Stimulated activated CD8-positive, alpha-beta memory T cell treated with anti-CD3 and anti-CD28 coated beads, Interleukin-2, amount 100 ng/mL, for 48 hours (primary cell): ENCODE results near the gene SLC35E2B.
"Not testable (repeated sequence)": the region's sequence is repeated elsewhere in the genome, so short reads cannot be mapped to it uniquely, and the experiment has no call there.

Experiments
- DNase-seq, 2 donors: peaks; one replicate each; pipeline ENCODE4 v3.0.0-alpha.2; 2020; ENCODE audit warnings: low read depth in 2 of 2

Gene SLC35E2B

GRCh38 chr1:1692714-1693647 lies at the start of gene SLC35E2B:
SLC35E2B (minus strand) TSS chr1:1692795; CDS start chr1:1676699, 16,096 bp downstream.
- peak; percentile 87 to 91 for DNase-seq

- not testable (repeated sequence) for DNase-seq
Measured at GRCh38 chr1:1741013-1741412, 48.4 kb upstream of the SLC35E2B start.

- not testable (repeated sequence) for DNase-seq
Measured at GRCh38 chr1:1738799-1739337, 46.3 kb upstream of the SLC35E2B start.

- DNase-seq = not testable (repeated sequence)
Measured at GRCh38 chr1:1737675-1738590, 45.3 kb upstream of the SLC35E2B start.

GRCh38 chr1:1732381-1732780 lies 39.8 kb upstream of the SLC35E2B start:
- no peak for DNase-seq

- no peak for DNase-seq
Measured at GRCh38 chr1:1730870-1731269, 38.3 kb upstream of the SLC35E2B start.

GRCh38 chr1:1730230-1730629 lies 37.6 kb upstream of the SLC35E2B start:
- DNase-seq = not testable (repeated sequence)

- DNase-seq = not testable (repeated sequence)
Measured at GRCh38 chr1:1729116-1729816, 36.7 kb upstream of the SLC35E2B start.

- DNase-seq = not testable (repeated sequence)
Measured at GRCh38 chr1:1728308-1729005, 35.9 kb upstream of the SLC35E2B start.

- DNase-seq = not testable (repeated sequence)
Measured at GRCh38 chr1:1727131-1727651, 34.6 kb upstream of the SLC35E2B start.

GRCh38 chr1:1726088-1726487 lies 33.5 kb upstream of the SLC35E2B start:
- DNase-seq = not testable (repeated sequence)

- peak; percentile 94 to 98 for DNase-seq
Measured at GRCh38 chr1:1724035-1724864, 31.7 kb upstream of the SLC35E2B start, which contains the start of gene CDK11A. CDK11A (minus strand) TSS chr1:1724357; CDS start chr1:1722818, 1,539 bp downstream.

- no peak for DNase-seq
Measured at GRCh38 chr1:1721201-1721600, 28.6 kb upstream of the SLC35E2B start.

- not testable (repeated sequence) for DNase-seq
Measured at GRCh38 chr1:1715109-1715883, 22.7 kb upstream of the SLC35E2B start.

GRCh38 chr1:1707897-1708296 lies 15.3 kb upstream of the SLC35E2B start:
- DNase-seq = not testable (repeated sequence)

GRCh38 chr1:1707241-1707640 lies 14.6 kb upstream of the SLC35E2B start:
- not testable (repeated sequence) for DNase-seq

- DNase-seq = not testable (repeated sequence)
Measured at GRCh38 chr1:1705623-1706022, 13.0 kb upstream of the SLC35E2B start.

- DNase-seq = not testable (repeated sequence)
Measured at GRCh38 chr1:1704284-1704957, 11.8 kb upstream of the SLC35E2B start.
